ENCODE results near the gene TBC1D1. TPM values are rescaled to one million over a fixed set of nuclear protein-coding genes. Genes with fewer than 3 reads are reported as not detected.

Gene TBC1D1
- total RNA-seq, 2 experiments from 2014 or later: 40.7 to 46.5 TPM

DNA sequence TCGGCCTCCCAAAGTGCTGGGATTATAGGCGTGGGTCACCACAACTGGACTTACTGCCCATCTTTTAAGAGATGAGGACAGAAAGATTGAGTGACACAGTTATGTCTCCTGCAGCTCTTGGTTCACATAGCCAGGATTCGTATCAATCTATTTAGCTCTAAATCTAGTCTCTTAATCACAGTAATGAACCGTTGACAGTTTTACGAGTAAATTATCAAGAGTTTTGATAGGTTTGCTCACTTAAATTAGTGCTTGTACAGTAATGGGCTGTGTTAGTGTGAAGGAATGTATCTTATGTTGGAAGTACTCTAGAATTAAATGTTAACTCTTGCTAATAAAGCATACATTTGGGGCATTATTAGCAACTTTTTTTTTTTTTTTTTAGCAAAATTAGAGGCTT is 175.0 kb downstream of the TBC1D1 start:
- no peak overlapping the region for H3K4me3 Mint-ChIP-seq
- Histone ChIP-seq H3K4me3 (ENCODE audit: low read length) (no peak overlapping the region), H3K9me3 (ENCODE audit: control insufficient read depth in 1 of 2, insufficient read depth in 1 of 2, low read length in 2 of 2) (no peaks in the 10 kb centered on the region), H3K27ac (ENCODE audit: low read depth in 1 of 2, low read length in 2 of 2) (no peak overlapping the region), H3K4me1 (ENCODE audit: insufficient read depth, low read length) (peaks cover 7% of the 10 kb centered on the region), H3K27me3 (ENCODE audit: control insufficient read depth in 1 of 2, insufficient read depth in 2 of 2, low read length in 2 of 2) (no peaks in the 10 kb centered on the region), H3K36me3 (ENCODE audit: insufficient read depth, low read length) (peaks cover 20% of the 10 kb centered on the region)
- H3K27me3 Mint-ChIP-seq: no peaks in the 10 kb centered on the region
- no peaks in the 10 kb centered on the region for H3K9me3 Mint-ChIP-seq
- peaks cover 28% of the 10 kb centered on the region for H3K4me1 Mint-ChIP-seq (ENCODE audit: low read depth)
- TF ChIP-seq, protein P1, sequence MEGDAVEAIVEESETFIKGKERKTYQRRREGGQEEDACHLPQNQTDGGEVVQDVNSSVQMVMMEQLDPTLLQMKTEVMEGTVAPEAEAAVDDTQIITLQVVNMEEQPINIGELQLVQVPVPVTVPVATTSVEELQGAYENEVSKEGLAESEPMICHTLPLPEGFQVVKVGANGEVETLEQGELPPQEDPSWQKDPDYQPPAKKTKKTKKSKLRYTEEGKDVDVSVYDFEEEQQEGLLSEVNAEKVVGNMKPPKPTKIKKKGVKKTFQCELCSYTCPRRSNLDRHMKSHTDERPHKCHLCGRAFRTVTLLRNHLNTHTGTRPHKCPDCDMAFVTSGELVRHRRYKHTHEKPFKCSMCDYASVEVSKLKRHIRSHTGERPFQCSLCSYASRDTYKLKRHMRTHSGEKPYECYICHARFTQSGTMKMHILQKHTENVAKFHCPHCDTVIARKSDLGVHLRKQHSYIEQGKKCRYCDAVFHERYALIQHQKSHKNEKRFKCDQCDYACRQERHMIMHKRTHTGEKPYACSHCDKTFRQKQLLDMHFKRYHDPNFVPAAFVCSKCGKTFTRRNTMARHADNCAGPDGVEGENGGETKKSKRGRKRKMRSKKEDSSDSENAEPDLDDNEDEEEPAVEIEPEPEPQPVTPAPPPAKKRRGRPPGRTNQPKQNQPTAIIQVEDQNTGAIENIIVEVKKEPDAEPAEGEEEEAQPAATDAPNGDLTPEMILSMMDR (IDR thresholded peaks at IDR 0.05): no peak
- ATAC-seq (ENCODE audit: poor library complexity) (no peak), DNase-seq (no peak)
- intact Hi-C loops (cut with DNase I, micrococcal nuclease): loop anchor here in 1 of 2 experiments (10.0 kb wide), 2 partner anchors 249 to 789 kb away; partner anchors contain the start of gene TLR6
- no peak overlapping the region for H3K27ac Mint-ChIP-seq
- peaks cover 46% of the 10 kb centered on the region for H3K36me3 Mint-ChIP-seq (ENCODE audit: low read depth)
- ChIA-PET POLR2A (no interaction called here), CTCF (interaction anchor here (1.1 kb wide), 1 partner anchor 665 kb away, joined by 5 read pairs; no protein-coding TSS in a partner anchor)

DNA sequence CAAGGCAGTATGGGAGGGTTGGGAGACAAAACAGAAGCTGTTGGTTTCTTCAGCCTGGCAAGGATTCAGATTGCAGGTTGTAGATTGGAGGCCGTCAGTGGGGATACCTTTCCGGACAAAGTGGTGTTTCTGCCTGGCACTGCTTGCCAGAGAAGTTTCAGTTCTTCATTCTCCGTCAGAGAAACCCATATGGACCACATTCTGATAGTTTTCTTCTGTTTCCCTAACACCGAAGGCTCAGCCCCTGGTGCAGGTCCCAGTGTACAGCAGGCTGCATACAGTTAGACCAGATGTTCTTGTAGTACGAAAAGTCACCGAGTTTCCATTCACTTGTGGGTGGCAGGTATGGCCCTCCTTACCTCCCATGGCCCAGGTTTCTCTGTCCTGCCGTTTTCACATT is 176.6 kb downstream of the TBC1D1 start:
- ATAC-seq (ENCODE audit: poor library complexity): no peak

DNA sequence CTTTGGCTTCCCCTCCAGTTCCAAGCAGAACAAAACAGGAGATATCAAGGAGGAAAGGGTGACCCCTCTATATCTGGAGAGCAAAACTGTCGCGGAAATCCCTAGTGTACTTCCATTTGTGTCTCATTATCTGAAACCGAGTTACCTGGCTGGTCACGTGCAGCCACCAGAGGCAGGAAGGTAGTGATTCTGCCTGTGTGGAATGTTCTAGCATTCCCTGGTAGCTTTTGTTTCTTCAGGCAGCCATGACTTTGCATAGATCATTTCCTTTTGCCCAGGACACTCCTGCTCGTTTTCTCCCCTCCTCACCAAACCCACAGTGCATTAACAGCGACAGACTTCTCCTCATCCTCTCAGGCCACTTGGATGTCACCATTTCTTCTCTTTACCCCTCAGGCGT is 177.2 kb downstream of the TBC1D1 start:
- intact Hi-C loops (cut with DNase I, micrococcal nuclease): loop anchor here (2.0 to 10.0 kb wide), 3 partner anchors 247 to 787 kb away; partner anchors contain the start of gene TLR6 (in 1 of the 2)
- CTCF ChIA-PET: interaction anchor here (1.7 to 2.3 kb wide), 3 partner anchors 65 to 663 kb away, joined by 3 to 10 read pairs (median 7); no protein-coding TSS in a partner anchor
- no peak overlapping the region for H3K27ac Mint-ChIP-seq
- H3K27ac ChIP-seq (ENCODE audit: low read depth in 1 of 2, low read length in 2 of 2): no peak overlapping the region
- TF ChIP-seq, protein P1 (IDR thresholded peaks at IDR 0.05): no peak
- DNase-seq (no peak), ATAC-seq (ENCODE audit: poor library complexity) (no peak)
- no peaks in the 10 kb centered on the region for H3K27me3 ChIP-seq (ENCODE audit: control insufficient read depth in 1 of 2, insufficient read depth in 2 of 2, low read length in 2 of 2)
- no peaks in the 10 kb centered on the region for H3K4me1 ChIP-seq (ENCODE audit: insufficient read depth, low read length)
- no peaks in the 10 kb centered on the region for H3K9me3 ChIP-seq (ENCODE audit: control insufficient read depth in 1 of 2, insufficient read depth in 1 of 2, low read length in 2 of 2)
- H3K9me3 Mint-ChIP-seq: no peaks in the 10 kb centered on the region
- H3K4me1 Mint-ChIP-seq (ENCODE audit: low read depth): peaks cover 14% of the 10 kb centered on the region
- no peak overlapping the region for H3K4me3 Mint-ChIP-seq
- no peak overlapping the region for H3K4me3 ChIP-seq (ENCODE audit: low read length)
- H3K27me3 Mint-ChIP-seq: no peaks in the 10 kb centered on the region
- peaks cover 27% of the 10 kb centered on the region for H3K36me3 ChIP-seq (ENCODE audit: insufficient read depth, low read length)
- peaks cover 53% of the 10 kb centered on the region for H3K36me3 Mint-ChIP-seq (ENCODE audit: low read depth)
- POLR2A ChIA-PET: no interaction called here

More for the DNA sequence above, 176.6 kb downstream of the TBC1D1 start:
- Mint-ChIP-seq H3K4me3 (no peak overlapping the region), H3K27ac (no peak overlapping the region), H3K9me3 (no peaks in the 10 kb centered on the region), H3K27me3 (no peaks in the 10 kb centered on the region), H3K36me3 (ENCODE audit: low read depth) (peaks cover 53% of the 10 kb centered on the region), H3K4me1 (ENCODE audit: low read depth) (peaks cover 20% of the 10 kb centered on the region)
- Histone ChIP-seq H3K4me1 (ENCODE audit: insufficient read depth, low read length) (peaks cover 3% of the 10 kb centered on the region), H3K36me3 (ENCODE audit: insufficient read depth, low read length) (peaks cover 21% of the 10 kb centered on the region), H3K27ac (ENCODE audit: low read depth in 1 of 2, low read length in 2 of 2) (no peak overlapping the region), H3K9me3 (ENCODE audit: control insufficient read depth in 1 of 2, insufficient read depth in 1 of 2, low read length in 2 of 2) (no peaks in the 10 kb centered on the region), H3K27me3 (ENCODE audit: control insufficient read depth in 1 of 2, insufficient read depth in 2 of 2, low read length in 2 of 2) (no peaks in the 10 kb centered on the region), H3K4me3 (ENCODE audit: low read length) (no peak overlapping the region)
- DNase-seq: no peak
- intact Hi-C loops (cut with DNase I, micrococcal nuclease): loop anchor here in 1 of 2 experiments (10.0 kb wide), 2 partner anchors 247 to 787 kb away; partner anchors contain the start of gene TLR6
- CTCF ChIA-PET: no interaction called here
- TF ChIP-seq, protein P1 (IDR thresholded peaks at IDR 0.05): no peak
- POLR2A ChIA-PET: no interaction called here

Data from CD4-positive, alpha-beta T cell (primary cell).